HG03469 (cell line): ENCODE data around the gene CNOT4.
"Not testable (repeated sequence)": the region's sequence is repeated elsewhere in the genome, so short reads cannot be mapped to it uniquely, and the experiment has no call there.

Experiments
- ATAC-seq: cut with Tn5 transposase; IDR thresholded peaks from one replicate; pipeline ENCODE4 v1.9.1; 2021; ENCODE audit warnings: mild to moderate bottlenecking, moderate library complexity, moderate number of reproducible peaks; ENCODE audit not compliant: unreplicated experiment

Gene CNOT4

DNA sequence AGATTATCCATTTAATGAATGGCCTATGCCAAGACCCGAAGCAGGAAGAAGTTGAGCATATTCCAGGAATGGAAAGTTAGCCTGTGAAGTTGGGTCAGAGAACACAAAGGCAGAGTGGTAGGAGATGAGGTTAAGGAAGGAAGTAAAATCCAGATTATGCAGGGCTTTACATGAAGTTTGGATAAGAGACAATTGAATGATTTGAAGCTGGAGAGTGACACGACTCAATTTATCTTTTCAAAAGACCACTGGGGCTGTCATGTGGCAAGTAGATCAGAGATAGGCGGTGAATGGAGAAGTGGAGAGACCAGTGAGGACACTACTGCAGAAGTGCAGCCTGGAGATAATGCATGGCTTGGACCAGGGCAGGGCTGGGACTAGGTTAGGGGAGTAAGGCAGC lies 7.2 kb upstream of the CNOT4 start:
- no peak for ATAC-seq

DNA sequence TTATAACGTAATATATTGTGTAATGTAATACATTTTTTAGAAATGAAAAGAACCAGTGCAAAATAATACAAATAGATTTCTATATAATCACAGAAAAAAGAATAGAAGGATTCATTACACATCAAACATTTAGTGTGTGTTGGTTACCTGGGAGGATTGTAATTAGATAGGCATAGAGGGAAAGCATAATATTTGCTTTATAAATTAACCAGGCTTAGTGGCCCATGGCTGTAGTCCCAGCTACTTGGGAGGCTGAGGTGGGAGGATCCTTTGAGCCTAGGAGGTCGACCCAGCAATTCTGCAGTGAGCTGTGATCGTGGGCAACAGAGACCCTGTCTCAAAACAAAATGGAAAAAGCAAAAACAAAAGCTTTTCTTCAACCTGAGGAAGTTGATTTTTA lies 5.0 kb upstream of the CNOT4 start:
- no peak for ATAC-seq

DNA sequence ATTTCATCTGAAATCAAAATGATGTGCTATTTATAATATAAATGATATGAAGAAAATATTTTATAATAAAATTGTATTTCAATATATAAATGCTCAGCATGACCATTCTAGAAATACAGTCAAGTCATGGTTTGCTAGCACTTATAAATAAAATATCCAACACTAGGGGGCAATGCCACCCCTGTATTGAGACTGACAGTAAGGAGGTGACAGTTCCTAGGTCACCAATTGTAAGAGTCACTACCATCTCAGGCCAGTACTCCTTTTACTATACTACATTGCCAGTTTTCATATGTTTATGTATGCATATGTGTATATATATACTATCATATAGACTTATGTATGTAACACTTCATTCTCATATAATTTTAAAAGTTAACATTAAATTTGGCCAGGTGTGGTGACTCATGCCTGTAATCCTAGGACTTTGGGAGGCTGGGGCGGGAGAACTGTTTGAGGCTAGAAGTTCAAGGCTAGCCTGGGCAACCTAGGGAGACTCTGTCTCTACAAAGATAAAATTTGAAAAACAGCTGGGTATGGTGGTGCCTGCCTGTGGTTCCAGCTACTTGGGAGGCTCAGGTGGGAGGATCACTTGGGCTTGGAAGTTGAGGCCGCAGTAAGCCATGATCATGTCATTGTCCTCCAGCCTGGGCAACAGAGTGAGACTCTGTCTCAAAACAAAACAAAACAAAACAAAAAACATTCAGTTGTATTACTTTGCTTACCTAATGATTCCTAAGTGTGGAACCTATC lies 2.4 kb upstream of the CNOT4 start:
- peak; percentile 38 for ATAC-seq

DNA sequence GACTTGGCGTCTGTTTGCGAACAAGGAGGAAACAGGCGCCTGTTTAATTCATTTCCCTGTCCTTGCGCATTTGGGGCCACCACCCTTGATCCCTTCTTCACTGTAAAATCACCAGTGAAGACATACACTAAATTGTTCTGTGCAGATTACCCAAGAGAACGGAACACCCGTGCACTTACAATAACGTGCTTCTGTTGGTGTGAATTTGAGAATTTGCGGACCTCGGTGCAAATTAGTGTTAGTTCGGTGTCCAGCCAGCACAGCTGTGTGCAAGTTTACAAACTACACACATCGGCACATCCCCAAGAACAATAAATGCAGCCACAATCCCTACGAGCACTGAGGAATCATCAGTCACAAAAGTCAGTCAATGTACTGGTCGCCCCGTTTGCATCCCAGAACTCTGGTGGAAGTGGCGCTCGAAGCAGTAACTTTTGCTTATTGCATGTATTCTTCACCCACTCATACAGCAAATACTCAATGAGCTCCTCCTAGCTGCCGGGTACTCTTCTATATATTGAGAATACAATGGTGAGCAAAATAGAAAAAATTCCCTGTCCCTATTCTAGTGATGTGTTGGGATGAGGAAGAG lies 786 bp upstream of the CNOT4 start:
- ATAC-seq: no peak

DNA sequence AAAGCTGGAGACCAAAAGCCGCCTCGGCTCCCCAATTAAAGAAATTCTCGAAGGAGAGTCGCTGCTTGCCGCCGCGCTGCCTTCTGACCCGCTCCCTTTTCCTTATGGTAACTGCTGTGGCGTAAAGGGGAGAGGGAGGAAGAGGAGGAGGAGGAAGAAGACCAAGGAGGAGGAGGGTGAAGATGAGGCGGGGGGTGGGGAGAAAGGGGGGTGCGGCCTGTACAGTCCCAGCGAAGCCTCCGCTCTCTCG lies 388 bp downstream of the CNOT4 start:
- ATAC-seq: no peak

DNA sequence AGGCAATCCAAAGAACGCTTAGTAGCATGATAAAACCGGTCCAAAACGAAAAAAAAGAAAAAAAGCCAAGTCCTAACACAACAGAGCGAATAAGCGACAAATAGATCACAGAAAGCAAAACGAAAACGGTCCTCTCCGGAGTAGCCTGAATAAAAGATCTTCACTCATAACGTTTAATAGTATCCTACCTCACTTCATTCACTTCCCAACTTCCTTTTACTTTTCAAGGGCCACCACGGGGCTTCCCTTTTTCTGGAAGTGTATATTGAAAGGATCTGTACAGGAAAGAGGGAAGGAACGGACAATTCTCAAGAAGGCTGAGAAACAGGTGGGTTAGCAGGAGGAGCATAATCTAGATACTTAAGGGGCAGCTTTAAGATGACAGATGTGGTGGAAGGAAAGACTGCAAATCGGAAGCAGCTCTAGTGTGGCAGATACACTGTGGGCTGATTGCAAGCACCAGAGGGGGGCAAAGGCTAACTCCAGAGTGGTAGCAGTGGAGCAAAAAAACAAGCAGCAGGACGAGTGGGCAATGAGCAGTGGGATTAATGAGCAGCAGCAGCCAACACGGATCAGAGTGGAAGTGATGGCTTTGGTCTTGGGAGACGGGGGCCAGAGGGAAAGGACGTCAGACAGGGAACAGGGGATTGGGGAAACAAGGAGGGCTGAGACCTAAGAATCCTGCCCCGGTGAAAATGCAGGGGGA lies 866 bp downstream of the CNOT4 start:
- ATAC-seq: no peak

DNA sequence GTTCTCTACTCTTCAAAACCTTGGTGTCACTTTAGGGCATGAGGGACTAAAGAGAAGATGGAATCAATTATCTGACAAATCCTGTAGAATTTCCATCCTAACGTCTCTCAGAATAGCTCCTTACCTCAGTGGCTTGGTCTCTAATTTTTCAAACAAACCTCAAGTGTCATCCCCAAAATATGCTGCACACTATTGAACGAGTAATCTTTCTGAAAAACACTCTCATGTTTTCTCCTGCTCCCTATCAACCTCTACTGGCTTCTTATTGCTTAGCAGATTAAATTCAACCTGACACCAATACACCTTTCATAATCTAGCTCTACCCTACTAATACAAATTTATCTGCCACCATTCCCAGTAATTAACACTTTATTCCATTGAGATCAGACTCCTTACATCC lies 8.5 kb downstream of the CNOT4 start:
- no peak for ATAC-seq

DNA sequence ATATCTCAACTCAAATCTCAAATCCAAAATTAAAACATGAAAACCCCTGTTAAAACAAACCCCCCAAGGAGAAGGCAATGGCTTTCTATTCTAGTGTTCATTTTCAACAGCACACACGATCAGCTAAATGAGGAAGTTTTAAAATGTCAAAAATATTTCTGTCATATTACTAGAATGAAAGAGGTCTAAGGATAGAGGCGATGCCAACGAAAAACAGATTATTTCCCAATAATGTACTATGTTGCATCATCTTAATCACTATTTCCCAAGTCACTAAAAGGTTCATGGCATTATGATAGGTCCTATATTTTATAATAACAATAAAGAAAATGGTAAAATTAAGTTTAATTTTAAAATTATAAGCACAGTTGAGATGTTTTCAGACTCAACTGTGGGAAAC lies 10.1 kb downstream of the CNOT4 start:
- ATAC-seq: no peak

DNA sequence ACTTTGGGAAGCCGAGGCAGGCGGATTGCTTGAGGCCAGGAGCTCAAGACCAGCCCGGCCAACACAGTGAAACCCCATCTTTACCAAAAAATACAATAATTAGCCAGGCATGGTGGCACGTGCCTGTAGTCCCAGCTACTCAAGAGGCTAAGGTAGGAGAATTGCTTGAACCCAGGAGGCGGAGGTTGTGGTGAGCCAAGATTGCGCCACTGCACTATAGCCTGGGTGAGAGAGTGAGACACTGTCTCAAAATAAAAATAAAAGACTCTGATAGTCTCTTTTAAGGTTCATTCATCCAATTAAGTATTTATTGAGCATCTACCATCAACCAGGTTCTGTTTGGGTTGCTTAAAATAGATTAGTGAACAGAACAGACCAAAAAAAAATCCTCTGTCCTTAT lies 12.7 kb downstream of the CNOT4 start:
- ATAC-seq: not testable (repeated sequence)

DNA sequence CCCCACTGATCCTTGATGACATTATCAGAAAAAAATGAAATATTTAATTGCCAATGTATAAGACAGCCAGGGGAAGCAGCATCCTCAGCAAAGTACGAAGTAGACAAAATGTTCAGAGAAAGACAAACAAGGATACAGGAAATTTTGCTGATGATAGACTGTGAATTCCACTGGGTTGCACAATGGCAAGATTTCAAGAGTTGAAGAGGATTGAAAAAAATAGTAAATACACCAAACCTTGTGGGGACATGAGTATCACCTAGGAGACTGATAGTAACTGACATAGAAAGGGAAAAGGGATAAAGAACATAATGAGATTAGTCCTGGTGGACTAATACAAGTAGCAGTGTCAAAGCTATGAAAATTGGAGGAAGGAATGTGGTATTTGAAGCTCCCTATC lies 16.5 kb downstream of the CNOT4 start:
- no peak for ATAC-seq

DNA sequence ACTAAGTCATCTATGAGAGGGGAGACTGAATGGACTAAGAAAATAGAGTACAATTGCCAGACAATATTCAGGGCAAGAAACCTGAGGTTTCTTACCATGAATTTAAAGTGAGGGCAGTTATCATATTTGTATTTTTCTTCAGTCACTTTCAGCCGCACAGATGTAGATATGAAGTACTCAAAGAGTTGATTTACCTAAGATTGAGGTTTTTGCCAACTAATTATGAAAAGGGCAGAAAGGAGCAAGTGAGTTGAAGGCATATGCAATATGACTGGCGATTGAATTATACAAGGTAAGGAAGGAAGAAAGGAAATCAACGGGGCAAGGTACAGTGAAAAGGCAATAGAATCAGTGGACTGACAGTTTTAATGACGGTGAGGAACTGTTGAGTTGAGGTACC lies 17.8 kb downstream of the CNOT4 start:
- no peak for ATAC-seq

DNA sequence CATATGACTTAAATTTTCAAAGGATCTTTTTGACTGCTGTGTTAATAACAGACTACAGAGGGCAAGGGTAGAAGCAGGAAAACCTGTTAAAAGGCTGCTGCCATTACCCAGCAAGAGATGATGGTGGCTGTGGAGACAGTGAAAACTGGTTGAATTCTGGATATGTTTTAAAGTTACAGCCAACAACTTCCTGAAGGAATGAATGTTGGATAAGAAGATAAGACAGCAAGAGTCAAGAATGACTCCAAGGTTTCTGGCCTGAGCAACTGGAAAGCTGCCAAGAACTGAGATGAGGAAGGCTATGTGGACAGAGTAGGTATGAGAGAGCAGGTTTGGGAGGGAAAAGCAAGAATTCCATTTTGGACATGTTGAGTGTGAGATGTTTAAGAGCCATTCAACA lies 19.1 kb downstream of the CNOT4 start:
- ATAC-seq: no peak

DNA sequence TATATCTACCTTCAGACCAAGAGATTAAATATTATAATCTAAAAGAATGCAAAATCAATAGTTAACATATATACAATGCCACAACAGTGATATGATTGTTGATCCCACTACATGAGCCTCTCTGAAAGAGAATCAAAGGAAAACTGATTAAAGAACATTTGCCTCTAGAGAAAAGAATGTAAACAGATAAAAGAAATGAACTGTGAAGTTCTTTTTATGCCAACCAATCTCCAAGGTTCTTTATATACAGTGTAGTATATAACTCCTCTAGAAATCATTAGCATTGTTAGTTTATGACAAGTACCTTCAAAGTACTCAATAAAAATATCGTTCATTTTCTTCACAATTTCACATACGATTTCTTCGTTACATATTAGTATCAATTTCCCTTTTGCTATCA lies 20.1 kb downstream of the CNOT4 start:
- no peak for ATAC-seq

DNA sequence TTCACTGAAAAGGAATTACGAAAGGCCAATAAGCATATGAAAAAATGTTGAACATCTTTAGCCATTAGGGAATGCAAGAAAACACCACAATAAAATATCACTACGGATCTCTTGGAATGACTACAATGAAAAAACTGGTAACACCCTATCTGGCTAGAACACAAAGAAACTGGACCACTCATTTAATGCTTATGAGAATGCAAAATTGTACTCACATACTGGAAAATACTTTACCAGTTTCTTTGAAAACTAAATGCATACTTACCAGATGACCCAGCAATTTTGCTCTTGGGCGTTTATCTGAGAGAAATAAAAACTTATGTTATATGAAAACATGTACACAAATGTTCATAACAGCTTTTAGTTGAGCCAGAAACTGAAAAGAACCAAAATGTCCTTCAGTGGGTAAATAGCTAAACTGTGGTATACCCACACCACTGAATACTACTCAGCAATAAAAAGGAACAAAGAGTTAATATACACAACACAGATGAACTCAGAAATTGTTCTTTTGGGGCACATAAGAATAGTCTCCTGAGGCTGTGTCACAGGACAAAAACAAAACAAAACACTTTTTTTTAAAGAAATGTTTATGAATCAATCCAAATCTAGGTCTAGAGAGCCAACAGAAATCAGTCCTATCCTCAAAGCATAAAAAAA lies 23.5 kb downstream of the CNOT4 start:
- ATAC-seq: no peak

DNA sequence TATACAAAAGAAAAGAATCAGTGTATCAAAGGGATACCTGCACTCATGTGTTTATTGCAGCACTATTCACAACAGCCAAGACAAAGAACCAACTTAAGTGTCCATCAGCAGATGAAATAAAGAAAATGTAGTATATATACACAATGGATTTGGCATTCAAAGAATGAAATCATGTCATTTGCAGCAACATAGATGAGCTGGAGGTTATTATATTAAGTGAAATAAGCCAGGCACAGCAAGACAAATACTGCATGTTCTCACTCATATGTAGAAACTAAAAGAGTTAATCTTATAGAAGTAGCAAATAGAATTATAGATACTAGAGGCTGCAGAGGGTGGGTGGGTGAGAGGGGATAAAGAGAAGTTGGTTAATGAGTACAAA lies 28.3 kb downstream of the CNOT4 start:
- no peak for ATAC-seq

DNA sequence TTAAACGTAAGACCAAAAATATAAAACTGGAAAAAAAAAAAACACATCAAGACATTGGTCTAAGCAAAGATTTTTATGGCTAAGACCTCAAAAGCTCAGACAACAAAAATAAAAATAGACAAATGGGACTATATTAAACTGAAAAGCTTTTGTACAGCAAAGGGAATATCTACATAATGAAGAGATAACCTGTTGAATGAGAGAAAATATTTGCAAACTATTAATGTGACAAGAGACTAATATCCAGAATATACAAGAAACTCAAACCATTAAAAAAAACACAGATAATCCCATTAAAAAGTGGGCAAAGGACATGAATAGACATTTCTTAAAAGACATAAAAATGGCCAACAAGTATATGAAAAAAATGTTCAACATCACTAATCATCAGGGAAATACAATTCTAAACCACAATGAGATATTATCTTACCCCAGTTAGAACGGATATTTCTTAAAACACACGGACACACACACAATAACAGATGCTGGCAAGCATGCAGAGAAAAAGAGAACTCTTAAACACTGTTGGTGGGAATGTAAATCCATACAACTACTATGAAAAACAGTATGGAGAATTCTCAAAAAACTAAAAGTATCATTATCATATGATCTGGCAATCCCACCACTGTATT lies 28.8 kb downstream of the CNOT4 start:
- ATAC-seq: no peak

DNA sequence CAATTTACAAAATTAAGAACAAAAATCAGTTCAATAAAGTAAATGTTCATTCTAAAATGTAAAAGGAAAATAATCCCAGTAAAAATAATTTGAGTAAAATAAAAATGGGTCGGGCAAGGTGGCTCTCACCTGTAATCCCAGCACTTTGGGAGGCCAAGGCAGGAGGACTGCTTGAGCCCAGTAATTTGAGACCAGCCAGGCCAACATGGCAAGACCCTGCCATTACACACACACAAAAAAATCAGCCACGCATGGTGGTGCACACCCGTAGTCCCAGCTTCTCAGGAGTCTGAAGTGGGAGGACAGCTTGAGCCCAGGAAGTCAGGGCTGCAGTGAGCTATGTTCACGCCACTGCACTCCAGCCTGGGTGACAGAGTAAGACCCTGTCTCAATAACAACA lies 34.4 kb downstream of the CNOT4 start:
- no peak for ATAC-seq

DNA sequence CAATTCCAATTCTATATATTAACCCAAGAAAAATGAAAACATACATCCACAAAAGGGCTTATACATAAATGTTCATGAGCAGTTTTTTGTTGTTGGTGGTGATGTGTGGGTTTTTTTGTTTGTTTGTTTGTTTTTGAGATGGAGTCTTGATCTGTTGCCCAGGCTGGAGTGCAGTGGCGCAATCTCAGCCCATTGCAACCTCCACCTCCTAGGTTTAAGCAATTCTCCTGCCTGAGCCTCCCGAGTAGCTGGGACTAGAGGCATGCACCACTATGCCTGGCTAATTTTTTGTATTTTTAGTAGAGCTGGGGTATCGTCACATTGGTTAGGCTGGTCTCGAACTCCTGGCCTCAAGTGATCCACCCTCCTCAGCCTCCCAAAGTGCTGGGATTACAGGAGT lies 40.2 kb downstream of the CNOT4 start:
- ATAC-seq: not testable (repeated sequence)

DNA sequence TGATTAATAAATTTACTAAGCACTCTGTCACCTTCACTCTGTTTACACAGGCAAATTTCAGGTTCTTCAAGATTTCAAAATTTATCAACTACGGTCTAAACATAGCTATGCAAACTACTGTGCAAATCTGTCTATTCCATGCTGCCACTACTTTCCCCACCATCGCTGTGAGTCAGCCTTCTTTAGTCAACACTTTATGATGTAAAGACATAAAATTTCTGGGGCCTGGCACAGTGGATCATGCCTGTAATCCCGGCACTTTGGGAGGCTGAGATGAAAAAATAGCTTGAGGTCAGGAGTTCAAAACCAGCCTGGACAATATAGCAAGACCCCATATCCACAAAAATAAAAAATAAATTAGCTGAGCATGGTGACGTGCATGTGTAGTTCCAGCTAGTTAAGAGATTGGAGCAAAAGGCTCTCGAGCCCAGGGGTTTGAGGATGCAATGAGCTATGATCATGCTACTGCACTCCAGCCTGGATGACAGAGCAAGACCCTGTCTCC lies 42.6 kb downstream of the CNOT4 start:
- no peak for ATAC-seq

DNA sequence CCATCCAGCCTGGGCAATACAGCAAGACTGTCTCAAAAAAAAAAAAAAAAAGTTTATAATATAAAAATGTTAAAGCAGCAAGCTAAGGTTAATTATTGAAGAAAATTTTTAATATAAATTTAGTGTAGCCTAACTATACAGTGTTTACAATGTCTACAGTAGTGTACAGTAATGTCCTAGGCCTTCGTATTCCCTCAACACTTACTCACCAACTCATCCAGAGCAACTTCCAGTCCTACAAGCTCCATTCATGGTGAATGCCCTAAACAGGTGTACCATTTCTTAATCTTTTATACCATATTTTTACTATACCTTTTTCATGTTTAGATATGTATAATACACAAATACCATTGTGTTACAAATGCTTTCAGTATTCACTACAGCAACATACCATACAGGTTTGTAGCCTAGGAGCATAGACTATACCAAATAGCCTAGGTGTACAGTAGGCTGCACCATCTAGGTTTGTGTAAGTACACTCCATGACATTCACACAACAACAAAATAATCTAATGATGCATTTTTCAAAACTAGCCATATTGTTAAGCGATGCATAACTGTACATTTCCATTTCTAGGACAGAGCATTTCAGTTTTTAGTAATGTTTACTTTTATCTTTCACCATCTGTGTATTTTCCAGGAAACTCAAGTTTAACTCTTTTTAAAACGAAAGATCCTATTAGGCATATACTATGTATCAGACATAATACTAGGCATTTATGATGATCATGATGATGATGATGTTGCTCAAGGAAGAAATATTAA lies 43.3 kb downstream of the CNOT4 start:
- ATAC-seq: no peak

DNA sequence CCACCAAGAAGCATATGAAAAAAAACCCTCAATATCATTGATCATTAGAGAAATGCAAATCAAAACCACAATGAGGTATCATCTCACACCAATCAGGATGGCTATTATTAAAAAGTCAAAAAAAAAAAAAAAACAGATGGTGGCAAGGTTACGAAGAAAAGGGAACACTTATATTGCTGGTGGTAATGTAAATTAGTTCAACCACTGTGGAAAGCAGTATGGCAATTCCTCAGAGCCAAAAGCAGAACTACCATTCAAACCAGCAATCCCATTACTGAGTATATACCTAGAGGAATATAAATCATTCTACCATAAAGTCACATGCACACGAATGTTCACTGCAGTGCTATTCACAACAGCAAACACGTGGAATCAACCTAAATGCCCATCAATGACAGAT lies 46.0 kb downstream of the CNOT4 start:
- ATAC-seq: no peak
